Stimulated activated CD8-positive, alpha-beta memory T cell treated with anti-CD3 and anti-CD28 coated beads, Interleukin-7, amount 100 ng/mL, for 48 hours (primary cell): ENCODE results near the gene FAM222A.

Experiments
- DNase-seq, 2 donors: peaks; one replicate each; pipeline ENCODE4 v3.0.0-alpha.2; 2020; ENCODE audit warnings: low read depth in 1 of 2; ENCODE audit errors: extremely low read depth in 1 of 2

The FAM222A gene

GRCh38 chr12:109795023-109795422, 81.4 kb downstream of the FAM222A start:
- no peak for DNase-seq

- DNase-seq = no peak
These were observed 82.4 kb downstream of the FAM222A start for GRCh38 chr12:109796057-109796456.

- no peak for DNase-seq
These were observed 84.5 kb downstream of the FAM222A start for GRCh38 chr12:109797905-109798669.

GRCh38 chr12:109798691-109799090, 85.1 kb downstream of the FAM222A start:
- DNase-seq = no peak

GRCh38 chr12:109800536-109800935, 86.9 kb downstream of the FAM222A start:
- DNase-seq = no peak

GRCh38 chr12:109802828-109803227, 89.2 kb downstream of the FAM222A start:
- no peak for DNase-seq

GRCh38 chr12:109803678-109804077, 90.1 kb downstream of the FAM222A start:
- DNase-seq = no peak

- DNase-seq = peak; percentile 27 to 40
These were observed 91.5 kb downstream of the FAM222A start for GRCh38 chr12:109804820-109805761.

- DNase-seq = no peak
These were observed 94.5 kb downstream of the FAM222A start for GRCh38 chr12:109807954-109808643.

- no peak for DNase-seq
These were observed 95.4 kb downstream of the FAM222A start for GRCh38 chr12:109808876-109809646.

- no peak for DNase-seq
These were observed 97.5 kb downstream of the FAM222A start for GRCh38 chr12:109810954-109811623.

- no peak for DNase-seq
These were observed 98.0 kb downstream of the FAM222A start for GRCh38 chr12:109811624-109811995.

GRCh38 chr12:109813810-109814416, 100.3 kb downstream of the FAM222A start:
- no peak for DNase-seq

- DNase-seq = no peak
These were observed 101.0 kb downstream of the FAM222A start for GRCh38 chr12:109814600-109815150.

GRCh38 chr12:109815225-109815624, 101.6 kb downstream of the FAM222A start:
- DNase-seq = no peak

- no peak for DNase-seq
These were observed 102.4 kb downstream of the FAM222A start for GRCh38 chr12:109815757-109816617.

GRCh38 chr12:109816870-109817269, 103.2 kb downstream of the FAM222A start:
- no peak for DNase-seq

GRCh38 chr12:109817627-109818231, 104.1 kb downstream of the FAM222A start:
- DNase-seq = no peak
